Keratinocyte (primary cell): ENCODE measurements around the gene SOWAHC. TPM values are rescaled to one million over a fixed set of nuclear protein-coding genes. Genes with fewer than 3 reads are reported as not detected.

Source experiments
- DNase-seq: peaks from one replicate; pipeline ENCODE4 v3.0.0-alpha.2; 2011; ENCODE audit warnings: low read depth, missing footprints, low spot score
- FAIRE-seq: peaks from 2 replicates; lab custom pipeline; 2011; peaks lifted over from hg19 to GRCh38; lab: Jason Lieb, UNC
- H2AFZ ChIP-seq: 2 replicates; pipeline ENCODE4 v1.6.0; 2012; ENCODE audit warnings: low read length, control low read depth, inconsistent platforms; ENCODE audit not compliant: control insufficient read depth
- H3K27ac ChIP-seq: 2 replicates; pipeline ENCODE4 v1.5.1; 2011; ENCODE audit warnings: low read length; ENCODE audit not compliant: control insufficient read depth, insufficient read depth
- H3K27me3 ChIP-seq: 3 replicates; pipeline ENCODE4 v1.6.0; 2011; ENCODE audit warnings: low read length; ENCODE audit not compliant: control insufficient read depth, insufficient read depth; ENCODE audit errors: extremely low read depth
- H3K36me3 ChIP-seq, 2 experiments: 2 replicates in 1 of 2; 3 replicates in 1 of 2; pipeline ENCODE4 v1.5.1; 2011; ENCODE audit warnings: low read length in 2 of 2, mild to moderate bottlenecking in 1 of 2; ENCODE audit not compliant: control insufficient read depth in 2 of 2, insufficient read depth in 2 of 2; ENCODE audit errors: extremely low read depth in 1 of 2
- H3K4me1 ChIP-seq: 3 replicates; pipeline ENCODE4 v1.5.1; 2011; ENCODE audit warnings: low read length; ENCODE audit not compliant: control insufficient read depth, insufficient read depth; ENCODE audit errors: extremely low read depth
- H3K4me2 ChIP-seq: 3 replicates; pipeline ENCODE4 v1.6.0; 2011; ENCODE audit warnings: low read depth, low read length; ENCODE audit not compliant: control insufficient read depth, insufficient read depth; ENCODE audit errors: extremely low read depth
- H3K4me3 ChIP-seq, 3 experiments: fragments of 200-600 bp in 1 of 3; sonication (generic) in 1 of 3; 2 replicates in 2 of 3; 3 replicates in 1 of 3; pipeline ENCODE4 v1.5.1; 2011 to 2016; ENCODE audit warnings: low read length in 3 of 3, mild to moderate bottlenecking in 3 of 3, control low read depth in 2 of 3, inconsistent platforms in 1 of 3, low read depth in 1 of 3, mixed read lengths in 1 of 3, mixed run types in 1 of 3, moderate library complexity in 1 of 3; ENCODE audit not compliant: control insufficient read depth in 2 of 3, insufficient read depth in 2 of 3; ENCODE audit errors: extremely low read depth in 1 of 3
- H3K79me2 ChIP-seq: 2 replicates; pipeline ENCODE4 v1.6.0; 2012; ENCODE audit warnings: low read length; ENCODE audit not compliant: control insufficient read depth, insufficient read depth
- H3K9ac ChIP-seq: 3 replicates; pipeline ENCODE4 v1.6.0; 2011; ENCODE audit warnings: low read length; ENCODE audit not compliant: control insufficient read depth, insufficient read depth; ENCODE audit errors: extremely low read depth
- H3K9me1 ChIP-seq: 3 replicates; pipeline ENCODE4 v1.6.0; 2011; ENCODE audit warnings: low read length; ENCODE audit not compliant: control insufficient read depth, insufficient read depth; ENCODE audit errors: extremely low read depth
- H3K9me3 ChIP-seq: 2 replicates; pipeline ENCODE4 v1.5.1; 2012; ENCODE audit warnings: low read depth, low read length; ENCODE audit not compliant: control insufficient read depth
- H4K20me1 ChIP-seq: 3 replicates; pipeline ENCODE4 v1.6.0; 2011; ENCODE audit warnings: low read length; ENCODE audit not compliant: control insufficient read depth, insufficient read depth; ENCODE audit errors: extremely low read depth
- CTCF ChIP-seq, 3 experiments: IDR thresholded peaks in 1 of 3; conservative IDR thresholded peaks in 1 of 3; optimal IDR thresholded peaks in 1 of 3; 2 replicates in 2 of 3; 3 replicates in 1 of 3; pipeline versions ENCODE3 to v1.5.1; 2011; ENCODE audit warnings: low read length in 3 of 3, mild to moderate bottlenecking in 3 of 3, moderate library complexity in 2 of 3, control low read depth in 1 of 3, inconsistent platforms in 1 of 3; ENCODE audit not compliant: insufficient read depth in 2 of 3; ENCODE audit errors: extremely low read depth in 1 of 3
- EZH2 ChIP-seq: IDR thresholded peaks from one replicate; pipeline ENCODE4 v1.6.1; 2012; ENCODE audit warnings: inconsistent platforms, mild to moderate bottlenecking, low read length, moderate library complexity
- dilution Hi-C: fragments of 300-500 bp; cut with MboI; formaldehyde crosslinking; loops from one replicate; pipeline ENCODE4 v1.7.0; 2020; ENCODE audit warnings: low sequenced_read_pairs; ENCODE audit not compliant: extremely low pct_ligation_motif_present
- polyA plus RNA-seq, 5 experiments: library from polyadenylated mRNA; depleted of rRNA in 3 of 5; stranded (reverse) in 3 of 5; stranded (forward) in 1 of 5; unstranded in 1 of 5; fragments of >200 nt; gene quantifications; 1 replicate in 1 of 5; 2 replicates in 3 of 5; 3 replicates in 1 of 5; pipeline versions ENCODE4 v1.2.1 to v1.2.3, GENCODE V29; 2011 to 2012; ENCODE audit warnings: missing spikeins in 2 of 5, low read depth in 1 of 5, low replicate concordance in 1 of 5

SOWAHC gene
- polyA plus RNA-seq, 1 donor (not counting 4 experiments of a cell fraction or from before 2014, with no cell fraction given), result 22.3 TPM

GRCh38 chr2:109597283-109597682 lies 16.9 kb upstream of the SOWAHC start:
- no peak for DNase-seq
- Histone ChIP-seq H3K9me3 (no peaks in the 10 kb centered on the region), H2AFZ (no peak overlapping the region), H4K20me1 (peaks cover 5% of the 10 kb centered on the region), H3K9me1 (peaks cover 6% of the 10 kb centered on the region), H3K9ac (no peak overlapping the region), H3K27ac (no peak overlapping the region), H3K4me2 (no peak overlapping the region), H3K4me3 (no peak overlapping the region), H3K36me3 (peaks cover 1 to 6% of the 10 kb centered on the region in 2 experiments), H3K79me2 (peaks cover 85% of the 10 kb centered on the region), H3K27me3 (no peaks in the 10 kb centered on the region), H3K4me1 (peaks cover 13% of the 10 kb centered on the region)
- dilution Hi-C loops, result no loop called here
- no peak for FAIRE-seq
- TF ChIP-seq CTCF (optimal IDR thresholded peaks at IDR 0.05 in 1 of 3, IDR thresholded peaks at IDR 0.05 in 1 of 3, conservative IDR thresholded peaks at IDR 0.05 in 1 of 3; ENCODE audit: extremely low read depth in 1 of 3, insufficient read depth in 2 of 3, low read length in 3 of 3) (no peak), EZH2 (no peak)

GRCh38 chr2:109601783-109602182 lies 12.4 kb upstream of the SOWAHC start:
- Histone ChIP-seq H4K20me1 (no peaks in the 10 kb centered on the region), H3K36me3 (no peaks in the 10 kb centered on the region), H3K27me3 (no peaks in the 10 kb centered on the region), H3K9me1 (peaks cover 2% of the 10 kb centered on the region), H3K27ac (no peak overlapping the region), H3K79me2 (peaks cover 75% of the 10 kb centered on the region), H2AFZ (no peak overlapping the region), H3K4me1 (peaks cover 21% of the 10 kb centered on the region), H3K9ac (no peak overlapping the region), H3K4me2 (no peak overlapping the region), H3K4me3 (no peak overlapping the region), H3K9me3 (no peaks in the 10 kb centered on the region)
- dilution Hi-C loops, result no loop called here
- no peak for DNase-seq
- no peak for FAIRE-seq
- TF ChIP-seq CTCF (optimal IDR thresholded peaks at IDR 0.05 in 1 of 3, IDR thresholded peaks at IDR 0.05 in 1 of 3, conservative IDR thresholded peaks at IDR 0.05 in 1 of 3; ENCODE audit: extremely low read depth in 1 of 3, insufficient read depth in 2 of 3, low read length in 3 of 3), result no peak
- TF ChIP-seq EZH2, result no peak
